ENCODE measurements around the gene LGALS12.
"Not testable (repeated sequence)": the region's sequence is repeated elsewhere in the genome, so short reads cannot be mapped to it uniquely, and the experiment has no call there.

The LGALS12 gene

DNA sequence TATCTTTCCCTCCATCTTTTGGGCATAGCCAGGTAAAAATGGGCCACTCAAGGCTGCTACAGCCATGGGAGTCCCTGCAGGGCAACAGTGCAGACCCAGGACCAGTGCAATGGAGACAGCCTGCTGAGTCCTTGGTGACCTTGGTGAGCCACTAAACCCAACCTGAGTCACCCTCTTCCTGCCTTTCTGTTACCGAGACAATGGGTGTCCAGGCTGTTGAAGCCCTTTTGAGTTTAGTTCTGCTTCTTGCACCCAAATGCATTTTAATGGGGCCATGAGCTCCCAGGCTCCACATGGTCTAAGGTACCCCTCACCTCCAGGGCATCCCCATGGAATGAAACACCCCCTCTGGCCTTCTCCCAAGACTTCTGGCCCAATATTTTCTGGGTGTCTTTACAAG is 29.9 kb downstream of the LGALS12 start:
- DNase-seq: no peak

- peak; percentile 68 for DNase-seq
Observed at GRCh38 chr11:63536669-63537292, 30.9 kb downstream of the LGALS12 start, which contains the start of gene PLAAT4. Gene PLAAT4 (plus strand): TSS chr11:63536808. CDS start chr11:63536869, 61 bp downstream.

- DNase-seq: peak; percentile 68
Observed at GRCh38 chr11:63537293-63538101, 31.6 kb downstream of the LGALS12 start.

GRCh38 chr11:63542506-63542905 is 36.6 kb downstream of the LGALS12 start:
- DNase-seq: not testable (repeated sequence)

- no peak for DNase-seq
Observed at GRCh38 chr11:63543711-63544110, 37.8 kb downstream of the LGALS12 start.

DNA sequence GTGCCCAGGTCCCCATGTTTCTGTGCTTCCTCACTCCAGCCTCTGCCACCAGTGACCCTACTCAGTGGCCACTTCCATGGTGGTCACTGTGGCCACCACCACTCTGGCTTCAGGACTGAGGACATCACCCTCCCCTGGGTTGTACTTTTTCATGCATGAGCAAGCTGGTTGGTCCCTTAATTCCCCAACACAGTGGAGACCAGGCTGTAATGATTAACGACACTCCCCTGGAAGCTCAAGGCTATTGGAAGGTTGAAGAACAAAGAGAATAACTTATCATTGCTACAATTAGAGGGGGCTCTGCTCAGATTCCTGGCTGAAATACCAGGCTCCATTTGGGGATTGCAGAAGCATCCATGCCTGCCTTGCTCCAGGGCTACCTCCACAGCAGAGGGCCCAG is 41.2 kb downstream of the LGALS12 start:
- no peak for DNase-seq

GRCh38 chr11:63548178-63548577 is 42.3 kb downstream of the LGALS12 start:
- no peak for DNase-seq

- DNase-seq: no peak
Observed at GRCh38 chr11:63549411-63549810, 43.5 kb downstream of the LGALS12 start.

- DNase-seq: not testable (repeated sequence)
Observed at GRCh38 chr11:63550156-63550700, 44.3 kb downstream of the LGALS12 start.

DNA sequence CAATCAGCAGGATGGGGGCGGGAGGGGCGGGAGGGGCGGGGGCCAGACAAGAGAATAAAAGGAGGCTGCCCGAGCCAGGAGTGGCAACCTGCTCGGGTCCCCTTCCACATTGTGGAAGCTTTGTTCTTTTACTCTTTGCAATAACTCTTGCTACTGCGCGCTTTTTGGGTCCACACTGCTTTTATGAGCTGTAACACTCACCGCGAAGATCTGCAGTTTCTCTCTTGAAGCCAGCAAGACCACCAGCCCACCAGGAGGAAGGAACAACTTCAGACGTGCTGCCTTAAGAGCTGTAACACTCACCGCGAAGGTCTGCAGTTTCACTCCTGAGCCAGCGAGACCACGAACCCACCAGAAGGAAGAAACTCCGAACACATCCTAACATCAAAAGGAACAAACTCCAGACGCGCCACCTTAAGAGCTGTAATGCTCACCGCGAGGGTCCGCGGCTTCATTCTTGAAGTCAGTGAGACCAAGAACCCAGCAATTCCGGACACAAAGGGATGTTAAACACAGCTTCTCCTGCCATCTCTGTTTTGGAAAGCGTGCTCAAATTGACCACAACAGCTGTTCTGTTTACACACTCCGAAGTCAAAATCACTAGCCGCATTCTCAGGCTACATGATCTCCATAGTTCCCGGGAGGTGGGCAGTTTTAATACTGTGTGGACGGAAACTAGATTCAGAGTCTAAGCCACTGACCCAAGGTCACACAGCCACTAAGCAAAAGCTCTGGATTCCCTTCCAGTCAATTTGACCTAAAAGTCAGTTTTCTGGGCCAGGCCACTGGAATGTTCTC is 45.4 kb downstream of the LGALS12 start:
- no peak for DNase-seq

- DNase-seq: no peak
Observed at GRCh38 chr11:63551889-63552266, 46.0 kb downstream of the LGALS12 start.

- DNase-seq: no peak
Observed at GRCh38 chr11:63552921-63553320, 47.0 kb downstream of the LGALS12 start.

GRCh38 chr11:63553759-63554158 is 47.9 kb downstream of the LGALS12 start:
- DNase-seq: peak; percentile 25

DNA sequence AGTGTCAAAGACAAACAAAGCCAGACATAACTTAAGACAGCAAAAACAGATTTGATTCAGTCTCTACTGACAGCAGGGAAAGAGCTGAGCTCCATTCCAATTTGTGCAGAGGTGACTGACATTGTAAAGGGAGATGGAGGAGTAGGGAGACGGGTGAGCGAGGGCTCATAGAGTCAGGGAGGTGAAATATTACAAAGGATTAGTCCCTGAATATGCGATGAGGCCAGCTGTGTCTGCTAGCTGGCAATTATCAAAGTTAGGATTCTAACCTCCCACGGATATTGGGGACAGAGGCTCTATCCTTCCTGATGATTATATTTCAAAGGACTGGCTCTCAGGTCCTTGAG is 49.0 kb downstream of the LGALS12 start:
- DNase-seq: no peak

GRCh38 chr11:63556404-63557013 is 50.6 kb downstream of the LGALS12 start:
- DNase-seq: no peak

GRCh38 chr11:63557570-63557969 is 51.7 kb downstream of the LGALS12 start:
- DNase-seq: no peak

DNA sequence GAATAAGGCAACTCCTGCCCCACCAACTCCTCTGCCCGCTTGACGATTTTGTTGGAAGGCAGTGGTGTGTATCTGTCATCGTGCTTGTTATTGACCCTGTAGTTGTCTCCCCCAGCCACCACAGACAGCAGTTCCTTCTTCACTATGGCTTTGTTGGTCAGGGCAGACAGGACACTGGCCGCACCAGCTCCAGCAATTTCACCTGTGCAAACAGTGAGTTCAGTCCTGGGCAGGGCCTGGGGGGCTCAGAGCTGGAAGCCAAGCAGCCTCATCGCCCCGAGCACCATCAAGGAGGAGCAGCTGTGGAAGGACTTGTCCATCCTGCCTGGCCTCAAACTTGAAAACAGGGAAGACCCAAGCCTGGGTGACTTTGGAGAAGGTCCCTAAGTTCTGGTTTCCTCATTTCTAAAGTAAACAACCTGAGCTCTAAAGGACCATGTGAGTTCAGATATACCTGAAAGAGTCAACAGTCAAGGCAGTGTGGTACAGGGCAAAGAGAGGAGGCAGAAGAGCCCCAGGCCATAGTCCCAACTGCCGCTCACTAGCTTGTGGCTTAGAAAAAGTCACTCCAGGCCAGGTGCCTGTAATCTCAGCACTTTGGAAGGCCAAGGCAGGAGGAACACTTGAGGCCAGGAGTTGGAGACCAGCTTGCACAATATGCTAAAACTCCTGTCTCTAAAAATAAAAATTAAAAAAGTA is 52.7 kb downstream of the LGALS12 start:
- DNase-seq: no peak

DNA sequence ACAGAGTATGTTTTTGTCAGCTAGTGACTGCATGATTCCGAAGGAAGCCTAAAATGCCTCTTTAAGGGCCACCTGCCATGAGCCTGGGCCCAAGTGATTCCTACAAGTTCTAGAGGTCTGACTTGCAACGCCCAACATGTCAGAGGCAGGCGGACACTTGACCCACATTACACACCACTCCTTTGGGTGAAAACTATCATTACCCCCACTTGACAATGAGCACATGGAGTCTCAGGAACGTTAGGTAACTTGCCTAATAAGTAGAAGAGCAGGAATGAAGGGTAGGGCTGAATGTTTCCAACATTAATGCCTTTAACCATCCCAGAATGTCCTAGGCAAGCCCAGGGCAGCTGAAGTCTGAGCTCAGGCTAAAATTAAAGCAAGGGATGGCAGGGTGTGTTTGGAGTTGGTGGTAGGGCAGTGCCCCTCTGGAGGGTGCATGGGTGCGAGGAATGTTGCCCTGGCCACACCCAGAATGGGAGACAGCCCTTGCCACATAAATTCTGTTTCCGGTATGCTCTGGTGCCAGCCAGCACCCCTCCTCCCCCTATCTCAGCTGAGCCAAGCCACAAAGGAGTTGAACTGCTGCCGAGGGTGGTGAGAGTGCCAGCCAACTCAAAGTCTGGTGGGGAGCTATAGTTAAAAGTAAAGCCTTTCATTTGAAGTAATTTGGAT is 54.8 kb downstream of the LGALS12 start:
- no peak for DNase-seq

DNA sequence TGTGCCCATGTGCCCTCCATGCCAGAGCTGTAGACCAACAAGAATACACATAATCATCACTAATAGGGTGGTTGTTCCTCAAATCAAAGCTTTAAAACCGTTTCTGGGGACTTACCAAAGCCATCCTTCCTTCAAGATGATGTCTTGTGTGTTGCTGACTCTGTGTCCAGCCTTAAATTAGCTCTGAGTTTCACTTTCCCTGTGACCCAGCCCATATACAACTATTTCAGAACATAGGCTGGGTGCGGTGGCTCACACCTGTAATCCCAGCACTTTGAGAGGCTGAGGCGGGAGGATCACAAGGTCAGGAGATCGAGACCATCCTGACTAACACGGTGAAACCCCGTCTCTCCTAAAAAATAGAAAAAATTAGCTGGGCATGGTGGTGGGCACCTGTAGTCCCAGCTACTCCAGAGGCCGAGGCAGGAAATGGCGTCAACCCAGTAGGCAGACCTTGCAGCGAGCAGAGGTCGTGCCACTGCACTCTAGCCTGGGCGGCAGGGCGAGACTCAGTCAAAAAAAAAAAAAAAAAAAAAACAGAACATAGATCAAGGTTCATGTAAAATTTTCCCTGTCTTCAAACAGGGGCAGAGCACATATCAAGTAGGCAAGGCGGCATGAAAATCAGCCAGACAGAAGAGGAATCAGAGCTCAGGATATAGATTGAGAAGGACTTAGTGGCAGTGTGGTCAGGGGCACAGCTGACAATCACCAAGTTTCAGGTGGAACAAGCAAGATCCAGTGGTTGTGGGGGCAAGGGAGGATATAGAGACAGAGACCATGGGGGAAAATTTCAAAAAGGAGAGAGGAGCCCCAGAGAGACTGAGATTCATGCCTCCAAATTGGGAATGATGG is 57.5 kb downstream of the LGALS12 start, which contains the start of gene PLAAT2:
Gene PLAAT2 (minus strand): TSS at position 179 of the 855 bp plus-strand sequence. CDS start 55 bp downstream, at position 124.
- DNase-seq: no peak

GRCh38 chr11:63564056-63564774 is 58.3 kb downstream of the LGALS12 start:
- DNase-seq: no peak
